Caki2 (cell line): ENCODE results near the gene TPRX1. TPM values are rescaled to one million over a fixed set of nuclear protein-coding genes. Genes with fewer than 3 reads are reported as not detected.
"Not testable (repeated sequence)": the region's sequence is repeated elsewhere in the genome, so short reads cannot be mapped to it uniquely, and the experiment has no call there.

Experiments used
- DNase-seq: peaks from one replicate; pipeline ENCODE4 v3.0.0-alpha.2; 2015; ENCODE audit warnings: low read depth
- in situ Hi-C: cut with HindIII; loops from 2 replicates; pipeline ENCODE4 v1.10.0; 2016; ENCODE audit warnings: low sequenced_read_pairs, low pct_unique_long_range_greater_than_20kb, mixed read lengths
- total RNA-seq: library from RNA; depleted of rRNA; stranded (reverse); fragments of >200 nt; shearing (Covaris generic); gene quantifications from 2 replicates; pipeline ENCODE4 v1.2.3, GENCODE V29; 2014; ENCODE audit warnings: low replicate concordance

The TPRX1 gene
- total RNA-seq, 1 experiment from 2014 or later: not detected

DNA sequence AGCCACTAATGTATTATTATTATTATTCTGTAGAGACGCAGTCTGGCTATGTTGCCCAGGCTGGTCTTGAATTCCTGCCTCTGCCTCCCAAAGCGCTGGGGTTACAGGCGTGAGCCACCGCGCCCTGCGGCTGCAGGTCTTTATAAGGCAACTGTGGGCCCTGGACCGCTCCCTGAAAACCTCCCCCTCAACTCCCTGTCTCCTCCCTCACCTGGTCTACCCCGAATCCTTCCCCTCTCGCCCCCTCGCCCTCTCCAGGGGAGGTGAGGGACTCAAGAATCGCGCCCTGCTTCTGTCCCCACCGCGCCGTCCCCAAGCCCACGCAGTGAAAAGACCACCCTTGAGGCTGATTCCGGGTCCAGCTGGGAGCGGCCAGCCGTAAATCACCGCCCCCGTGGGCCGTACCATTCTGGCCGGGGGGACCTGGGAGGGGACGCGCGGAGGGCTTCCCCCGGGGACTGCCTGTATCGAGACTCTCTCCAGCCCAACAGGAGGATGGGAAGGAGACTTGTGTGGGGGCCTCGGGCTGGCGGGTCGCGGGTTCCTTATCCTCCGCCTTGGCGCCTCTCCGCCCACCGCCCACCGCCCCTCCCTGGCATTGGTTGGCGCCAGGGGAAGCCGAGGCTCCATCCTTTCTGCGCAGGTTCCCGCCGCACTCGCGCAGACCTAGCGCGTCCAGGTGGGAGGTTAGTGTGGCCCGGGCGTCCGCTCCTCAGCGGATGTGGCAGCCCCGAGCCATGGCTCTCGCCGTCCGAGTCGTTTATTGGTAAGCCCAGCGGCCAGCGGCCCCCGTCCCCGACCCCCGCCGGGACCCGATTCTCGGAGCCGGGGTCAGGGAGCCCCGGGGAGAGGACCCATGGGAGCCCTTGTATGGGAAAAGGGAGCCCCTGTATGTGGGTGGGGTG is 26.1 kb downstream of the TPRX1 start, which contains the start of gene SELENOW:
Gene SELENOW, plus strand, starts transcription at position 655 of the 905 bp plus-strand sequence. Its CDS starts 83 bp downstream, at position 738.
- DNase-seq: peak; percentile 81
- in situ Hi-C loops: no loop called here

DNA sequence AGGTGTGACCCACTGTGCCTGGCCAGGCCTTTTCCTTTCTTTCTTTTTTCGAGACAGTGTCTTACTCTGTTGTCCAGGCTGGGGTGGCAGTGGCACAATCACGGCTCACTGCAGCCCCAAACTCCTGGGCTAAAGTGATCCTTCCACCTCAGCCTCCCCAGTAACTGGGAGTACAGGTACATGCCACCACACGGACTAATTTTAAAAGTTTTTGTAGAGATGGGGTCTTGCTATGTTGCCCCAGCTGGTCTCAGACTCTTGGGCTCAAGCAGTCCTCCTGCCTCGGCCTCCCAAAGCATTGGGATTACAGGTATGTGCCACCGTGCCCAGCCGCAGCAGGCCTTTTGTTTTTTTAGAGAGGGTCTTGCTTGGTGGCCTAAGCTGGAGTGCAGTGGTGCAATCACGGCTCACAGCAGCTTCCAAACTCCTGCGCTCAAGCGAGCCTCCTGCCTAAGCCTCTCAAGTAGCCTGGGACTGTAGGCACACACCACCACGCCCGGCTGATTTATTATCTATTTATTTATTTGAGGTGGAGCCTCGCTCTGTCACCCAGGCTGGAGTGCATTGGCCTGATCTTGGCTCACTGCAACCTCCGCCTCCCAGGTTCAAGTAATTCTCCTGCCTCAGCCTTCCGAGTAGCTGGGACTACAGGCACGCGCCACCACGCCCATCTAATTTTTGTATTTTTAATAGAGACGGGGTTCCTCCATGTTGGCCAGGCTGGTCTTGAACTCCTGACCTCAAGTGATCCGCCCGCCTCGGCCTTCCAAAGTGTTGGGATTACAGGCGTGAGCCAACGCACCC is 26.9 kb downstream of the TPRX1 start:
- in situ Hi-C loops, DNase-seq: not testable (repeated sequence)

DNA sequence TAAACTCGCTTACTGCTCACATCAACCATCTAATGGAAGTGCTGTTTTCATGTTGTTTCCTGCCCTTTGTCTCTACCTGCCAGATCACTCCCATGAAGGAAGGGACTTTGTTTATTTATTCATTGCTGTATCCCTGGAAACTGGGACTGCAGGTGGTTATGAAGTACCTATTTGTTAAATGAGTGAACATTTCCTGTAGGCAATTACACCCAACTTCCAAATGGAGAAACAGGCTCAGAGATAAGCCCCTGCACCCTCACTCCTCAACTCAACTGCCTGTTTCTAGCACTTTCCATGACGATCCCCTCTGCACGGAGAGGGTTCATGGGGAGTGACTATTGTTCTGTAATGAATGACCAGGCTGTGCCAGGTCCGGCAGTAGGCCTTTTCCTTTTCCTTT is 27.8 kb downstream of the TPRX1 start:
- DNase-seq: peak; percentile 77
- in situ Hi-C loops: no loop called here

DNA sequence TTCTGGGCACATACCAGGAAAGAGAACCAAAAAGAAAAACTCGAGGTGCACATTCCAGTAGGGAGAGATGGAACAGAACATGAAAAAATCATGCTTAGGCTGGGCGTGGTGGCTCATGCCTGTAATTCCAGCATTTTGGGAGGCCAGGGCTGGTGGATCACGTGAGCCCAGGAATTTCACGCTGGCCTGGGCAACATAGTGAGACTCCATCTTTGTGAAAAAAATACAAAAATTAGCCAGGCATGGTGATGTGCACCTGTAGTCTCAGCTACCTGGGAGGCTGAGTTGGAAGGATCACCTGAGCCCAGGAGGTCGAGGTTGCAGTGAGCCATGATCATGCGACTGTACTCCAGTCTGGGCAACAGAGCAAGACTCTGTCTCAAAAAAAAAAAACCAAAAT is 33.1 kb downstream of the TPRX1 start:
- in situ Hi-C loops, DNase-seq: not testable (repeated sequence)

DNA sequence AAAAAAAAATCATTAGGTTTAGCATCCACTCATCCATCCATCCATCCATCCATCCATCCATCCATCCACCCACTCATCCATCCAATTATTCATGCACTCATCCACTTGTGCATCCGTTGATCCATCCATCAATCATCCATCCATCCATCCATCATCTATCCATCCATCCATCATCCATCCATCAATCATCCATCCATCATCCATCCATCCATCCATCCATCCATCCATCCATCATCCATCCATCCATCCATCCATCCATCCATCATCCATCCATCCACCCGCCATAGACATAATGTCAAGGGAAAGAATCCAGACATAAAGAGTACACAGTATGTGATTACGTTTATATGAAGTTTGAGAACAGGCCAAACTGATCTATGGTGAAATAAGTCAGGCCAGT is 34.8 kb downstream of the TPRX1 start:
- DNase-seq: no peak
- in situ Hi-C loops: no loop called here

DNA sequence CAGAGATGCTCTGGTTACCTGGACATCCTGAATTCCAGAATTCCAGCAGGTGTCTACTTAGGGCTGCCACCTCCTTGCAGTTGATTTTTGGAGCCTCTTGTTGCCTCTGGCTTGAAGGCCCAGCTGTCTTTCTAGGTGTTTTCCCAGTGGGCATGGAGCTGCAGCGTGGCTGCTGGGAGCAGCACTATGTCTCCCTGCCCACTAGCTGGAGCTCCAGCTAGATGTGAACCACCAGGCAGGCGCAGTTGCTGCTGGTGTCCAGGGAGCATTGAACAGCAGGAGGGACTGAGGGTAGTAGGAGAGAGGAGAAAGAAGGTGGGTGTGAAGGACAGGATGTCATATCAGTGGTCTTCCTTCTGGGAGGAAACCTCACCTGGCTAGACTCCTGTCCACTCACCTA is 35.7 kb downstream of the TPRX1 start:
- no peak for DNase-seq
- in situ Hi-C loops: no loop called here

DNA sequence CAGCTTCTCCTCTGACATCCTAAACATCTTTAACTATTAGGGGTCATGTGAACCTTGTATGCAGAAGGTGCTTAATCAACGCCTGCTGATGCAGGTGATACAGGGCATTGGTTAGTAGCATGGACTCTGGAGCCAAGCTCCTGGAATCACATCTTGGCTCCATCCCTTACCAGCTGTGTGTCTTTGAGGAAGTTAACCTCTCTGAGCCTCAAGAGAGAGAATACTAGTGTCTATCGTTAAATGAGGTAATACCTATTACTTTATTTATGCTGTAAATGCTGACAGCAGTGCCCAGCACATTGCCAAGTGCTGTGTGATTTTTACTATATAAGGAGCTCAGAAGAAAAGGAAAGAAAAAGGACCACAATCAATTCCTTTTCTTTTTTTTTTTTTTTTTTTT is 37.0 kb downstream of the TPRX1 start:
- in situ Hi-C loops: no loop called here
- DNase-seq: no peak

DNA sequence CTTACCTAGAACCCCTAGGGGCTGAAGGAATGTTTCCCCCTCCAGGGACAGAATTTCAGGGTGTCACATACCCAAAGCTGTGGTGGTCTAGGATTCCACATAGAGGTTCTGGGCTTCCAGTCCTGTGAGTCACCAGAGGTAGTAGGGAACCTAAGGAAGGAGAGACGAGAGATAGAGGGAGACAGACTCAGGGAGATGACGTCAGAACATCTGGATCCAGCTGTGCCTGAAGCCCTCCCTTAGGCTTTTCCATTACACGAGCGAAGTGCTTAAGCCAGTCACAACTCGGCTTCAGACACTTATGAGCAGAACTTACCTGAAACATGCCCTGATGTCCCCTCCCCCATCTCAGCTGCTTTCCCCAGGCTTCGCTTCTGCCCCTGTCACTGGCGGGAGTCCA is 37.7 kb downstream of the TPRX1 start:
- DNase-seq: no peak
- in situ Hi-C loops: no loop called here

DNA sequence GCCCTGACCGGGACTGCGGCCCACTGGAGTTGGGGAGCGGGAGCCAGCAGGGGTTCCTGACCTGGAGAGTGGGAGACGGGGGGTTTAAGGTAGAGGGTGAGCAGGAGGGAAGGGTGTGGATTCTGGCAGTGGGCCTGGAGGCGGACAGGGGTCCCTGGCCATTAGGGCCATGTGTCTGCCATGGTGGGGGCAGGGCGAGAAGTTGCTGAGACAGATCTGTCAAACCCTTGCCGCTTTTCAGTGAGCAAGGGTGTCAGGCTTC is 38.1 kb downstream of the TPRX1 start:
- DNase-seq: no peak
- in situ Hi-C loops: no loop called here

DNA sequence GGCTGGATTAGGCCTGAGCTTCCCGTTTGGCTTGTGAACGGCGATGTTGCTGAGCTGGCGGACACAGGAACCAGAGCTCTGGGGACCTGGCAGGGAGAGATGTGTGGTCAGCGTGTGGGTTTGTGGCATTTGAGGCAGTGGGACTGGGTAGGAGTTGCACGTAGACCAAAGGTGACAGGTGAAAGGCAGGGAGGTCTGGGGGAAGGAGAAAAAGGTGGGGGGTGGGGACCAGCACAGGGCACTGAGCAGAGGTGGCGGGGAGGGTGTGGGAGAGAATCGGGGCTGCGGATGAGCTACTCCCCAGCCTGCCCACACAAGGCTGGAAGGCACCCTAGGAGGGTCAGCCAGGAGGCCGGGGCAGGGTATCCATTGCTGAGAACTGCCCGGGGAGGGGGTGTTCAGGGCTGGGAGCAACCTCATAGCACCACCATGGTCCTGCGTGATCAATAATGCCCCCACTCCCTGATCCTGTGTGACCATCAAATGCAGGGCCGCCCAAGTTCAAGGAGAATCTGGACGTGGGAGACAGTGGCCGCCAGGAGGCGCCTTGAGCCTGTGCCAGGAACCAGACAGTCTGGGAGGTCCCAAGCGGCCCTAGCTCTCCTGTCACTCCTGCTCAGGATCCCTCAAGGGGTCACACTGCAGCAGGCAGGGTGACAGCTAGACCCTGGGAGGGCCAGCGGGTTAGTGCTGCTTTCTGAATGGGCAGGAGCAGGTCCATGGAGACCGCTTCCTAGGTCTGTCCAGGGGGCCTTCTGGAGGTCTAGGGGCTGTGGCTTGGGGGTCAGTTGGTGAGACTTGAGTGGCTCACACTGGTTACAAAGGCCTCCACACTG is 38.6 kb downstream of the TPRX1 start:
- in situ Hi-C loops: no loop called here

DNA sequence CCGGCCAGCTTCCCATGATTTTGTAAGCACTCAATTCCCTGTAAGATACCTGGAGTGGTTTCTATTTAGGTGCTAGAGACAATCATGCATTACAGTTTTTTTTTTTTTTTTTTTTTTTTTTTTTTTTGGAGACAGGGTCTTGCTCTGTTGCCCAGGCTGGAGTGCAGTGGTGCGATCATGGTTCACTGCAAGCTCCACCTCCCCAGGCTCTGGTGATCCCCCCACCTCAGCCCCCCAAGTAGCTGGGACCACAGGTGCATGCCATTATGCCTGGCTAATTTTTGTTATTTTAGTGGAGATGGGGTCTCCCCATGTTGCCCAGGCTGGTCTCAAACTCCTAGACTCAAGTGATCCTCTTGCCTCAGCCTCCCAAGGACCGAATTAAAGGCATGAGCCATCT is 39.6 kb downstream of the TPRX1 start:
- DNase-seq, in situ Hi-C loops: not testable (repeated sequence)

More for the DNA sequence above, 38.6 kb downstream of the TPRX1 start:
- no peak for DNase-seq

DNA sequence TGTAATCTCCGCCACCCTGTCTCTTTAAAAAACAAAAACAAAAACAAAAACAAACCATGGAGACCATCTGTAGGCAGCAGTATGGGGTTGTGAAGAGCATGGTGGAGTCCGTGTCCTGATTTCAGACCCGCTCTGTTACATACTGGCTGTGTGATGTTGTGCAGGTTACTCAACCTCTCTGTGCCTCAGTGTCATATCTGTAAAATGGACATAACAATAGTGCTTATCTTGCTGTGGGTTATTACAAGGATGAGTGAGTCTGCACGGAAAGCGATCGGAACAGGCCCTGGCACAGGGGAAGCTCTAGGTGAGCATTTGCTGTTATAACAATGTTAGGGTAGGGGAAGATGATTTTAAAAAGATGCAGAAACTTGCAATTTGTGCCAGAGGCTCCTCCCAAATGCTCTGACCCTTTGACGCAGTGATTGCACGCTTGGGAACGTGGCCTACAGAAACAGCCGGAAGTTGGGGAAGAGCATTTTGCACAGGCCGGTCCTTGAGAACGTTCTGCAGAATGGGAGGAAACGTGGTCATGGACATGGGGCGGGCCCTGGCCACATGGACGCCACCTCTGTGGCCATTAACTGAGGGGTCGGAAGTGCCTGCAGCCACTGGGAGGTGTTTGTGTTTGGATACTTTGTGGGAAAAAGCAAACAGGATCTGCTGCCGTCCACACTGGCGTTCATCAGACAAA is 41.6 kb downstream of the TPRX1 start:
- no peak for DNase-seq
- in situ Hi-C loops: no loop called here

DNA sequence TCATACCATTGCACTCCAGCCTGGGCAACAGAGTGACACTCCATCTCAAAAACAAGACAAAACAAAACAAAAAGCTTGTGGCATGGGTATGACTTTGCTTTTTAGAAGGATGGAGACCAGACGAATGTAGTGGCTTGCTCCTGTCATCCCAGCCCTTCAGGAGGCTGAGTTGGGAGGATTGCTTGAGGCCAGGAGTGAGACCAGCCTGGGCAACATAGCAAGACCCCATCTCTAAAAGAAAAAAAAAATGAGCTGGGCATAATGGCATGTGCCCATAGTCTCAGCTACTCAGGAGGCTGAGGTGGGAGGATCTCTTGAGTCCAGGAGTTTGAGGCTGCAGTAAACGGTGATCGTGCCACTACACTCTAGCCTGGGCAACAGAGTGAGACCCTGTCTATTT is 42.2 kb downstream of the TPRX1 start:
- DNase-seq: no peak

DNA sequence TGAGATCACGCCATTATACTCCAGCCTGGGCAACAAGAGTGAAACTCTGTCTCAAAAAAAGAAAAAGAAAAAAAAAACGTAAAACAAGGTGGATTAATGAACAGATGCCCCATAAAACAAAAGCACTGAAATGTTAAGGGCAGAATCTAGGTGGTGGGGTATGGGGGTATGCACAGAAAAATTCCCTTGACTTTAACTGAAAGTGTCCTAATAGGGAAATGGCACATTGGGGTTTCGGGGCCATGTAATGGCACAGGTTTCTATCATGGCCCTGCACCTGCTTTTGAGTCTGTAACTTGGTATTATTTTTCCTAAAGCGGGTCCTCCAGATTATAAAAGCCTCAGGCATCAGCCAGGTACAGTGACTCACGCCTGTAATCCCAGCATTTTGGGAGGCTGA is 42.8 kb downstream of the TPRX1 start:
- no peak for DNase-seq
- in situ Hi-C loops: no loop called here

More for the DNA sequence above, 42.2 kb downstream of the TPRX1 start:
- in situ Hi-C loops: no loop called here

DNA sequence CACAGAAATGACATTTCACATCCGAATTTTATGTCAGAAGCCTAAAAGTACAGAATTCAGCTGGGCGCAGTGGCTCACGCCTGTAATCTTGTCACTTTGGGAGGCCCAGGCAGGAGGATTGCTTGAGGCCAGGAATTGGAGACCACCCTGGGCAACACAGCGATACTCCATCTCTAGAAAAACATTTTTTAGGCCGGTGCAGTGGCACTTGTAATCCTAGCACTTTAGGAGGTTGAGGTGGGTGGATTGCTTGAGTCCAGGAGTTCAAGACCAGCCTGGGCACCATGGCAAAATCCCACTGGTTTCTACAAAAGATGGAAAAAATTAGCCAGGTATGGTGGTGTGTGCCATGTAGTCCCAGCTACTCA is 43.7 kb downstream of the TPRX1 start:
- in situ Hi-C loops: no loop called here
- DNase-seq: no peak

DNA sequence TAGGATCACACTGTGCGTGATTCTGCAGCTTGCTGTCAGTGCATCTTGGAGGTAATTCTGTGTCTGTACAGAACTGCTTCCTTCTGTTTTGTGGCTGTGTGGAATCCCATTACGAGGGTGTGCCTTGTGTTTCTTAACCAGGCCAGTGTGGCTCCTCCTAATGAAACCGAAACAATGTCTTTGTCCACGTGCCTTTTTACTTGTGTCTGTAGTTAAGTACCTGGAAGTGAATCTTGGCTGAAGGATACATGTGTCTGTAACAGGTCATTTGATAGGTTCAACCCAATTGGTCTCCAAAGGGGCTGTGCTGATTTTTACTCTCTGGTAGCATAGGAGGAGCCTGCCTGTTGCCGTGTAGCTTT is 45.9 kb downstream of the TPRX1 start:
- in situ Hi-C loops: no loop called here
- DNase-seq: no peak

DNA sequence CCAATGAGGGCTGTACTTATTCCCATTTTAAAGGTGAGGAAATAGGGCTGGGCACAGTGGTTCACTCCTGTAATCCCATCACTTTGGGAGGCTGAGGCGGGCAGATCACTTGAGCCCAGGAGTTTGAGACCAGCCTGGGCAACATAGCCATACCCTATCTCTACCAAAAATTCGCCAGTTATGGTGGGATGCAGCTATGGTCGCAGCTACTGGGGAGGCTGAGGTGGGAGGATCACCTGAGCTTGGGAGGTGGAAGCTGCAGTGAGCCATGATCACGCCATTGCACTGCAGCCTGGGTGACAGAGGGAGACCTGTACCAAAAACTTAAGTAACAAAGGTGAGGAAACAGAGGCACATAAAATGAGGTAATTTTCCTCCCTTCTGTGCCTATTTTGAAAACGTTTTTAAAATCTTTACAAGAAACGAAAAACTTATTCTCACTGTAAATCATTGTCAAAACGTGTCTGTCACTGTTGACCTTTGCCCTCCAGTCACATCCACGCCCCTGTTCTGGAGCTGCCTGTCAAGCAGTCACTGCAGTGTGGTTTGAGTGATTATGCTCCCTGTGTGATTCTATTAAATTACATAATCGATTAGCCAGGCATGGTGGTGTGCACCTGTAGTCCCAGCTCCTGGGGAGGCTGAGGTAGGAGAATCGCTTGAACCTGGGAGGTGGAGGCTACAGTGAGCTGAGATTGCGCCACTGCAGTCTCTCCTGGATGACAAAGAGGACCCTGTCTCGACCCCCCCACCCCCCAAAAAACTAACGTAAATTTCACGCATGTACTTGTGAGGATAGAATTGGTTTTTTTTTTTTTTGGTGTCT is 46.5 kb downstream of the TPRX1 start:
- in situ Hi-C loops: no loop called here
- DNase-seq: no peak
